HK-2 (cell line): ENCODE results near the gene CHMP4A.
"Not testable (repeated sequence)": the region's sequence is repeated elsewhere in the genome, so short reads cannot be mapped to it uniquely, and the experiment has no call there.

Experiments
- DNase-seq: peaks from one replicate; pipeline ENCODE4 v3.0.0-alpha.2; 2018; ENCODE audit not compliant: unreplicated experiment

Gene CHMP4A

GRCh38 chr14:24246765-24247212 lies 33.5 kb upstream of the CHMP4A start:
- no peak for DNase-seq

GRCh38 chr14:24245350-24245749 lies 32.1 kb upstream of the CHMP4A start:
- DNase-seq = not testable (repeated sequence)

GRCh38 chr14:24243336-24243836 lies 30.1 kb upstream of the CHMP4A start:
- peak; percentile 65 for DNase-seq

- DNase-seq = peak; percentile 91
Measured at GRCh38 chr14:24241829-24242443, 28.6 kb upstream of the CHMP4A start.

GRCh38 chr14:24240110-24240918 lies 27.0 kb upstream of the CHMP4A start:
- DNase-seq = no peak

- DNase-seq = no peak
Measured at GRCh38 chr14:24238527-24239037, 25.3 kb upstream of the CHMP4A start.

GRCh38 chr14:24238123-24238522 lies 24.8 kb upstream of the CHMP4A start:
- no peak for DNase-seq

- no peak for DNase-seq
Measured at GRCh38 chr14:24237463-24237955, 24.2 kb upstream of the CHMP4A start.

GRCh38 chr14:24236689-24237462 lies 23.6 kb upstream of the CHMP4A start:
- DNase-seq = no peak

- DNase-seq = no peak
Measured at GRCh38 chr14:24235804-24236688, 22.8 kb upstream of the CHMP4A start.

GRCh38 chr14:24234095-24235005 lies 21.1 kb upstream of the CHMP4A start:
- no peak for DNase-seq

- no peak for DNase-seq
Measured at GRCh38 chr14:24233538-24233866, 20.2 kb upstream of the CHMP4A start.

GRCh38 chr14:24232645-24233537 lies 19.6 kb upstream of the CHMP4A start, which contains the start of gene GMPR2:
GMPR2 (plus strand) TSS chr14:24232929; CDS start chr14:24233254, 325 bp downstream.
- DNase-seq = no peak

GRCh38 chr14:24232121-24232644 lies 18.9 kb upstream of the CHMP4A start, which contains the start of gene NEDD8:
NEDD8 (minus strand) TSS chr14:24232367; CDS start chr14:24232267, 100 bp downstream.
- DNase-seq = peak; percentile 88

- DNase-seq = no peak
Measured at GRCh38 chr14:24231263-24232120, 18.2 kb upstream of the CHMP4A start.

- DNase-seq = no peak
Measured at GRCh38 chr14:24228902-24229301, 15.6 kb upstream of the CHMP4A start.

- DNase-seq = no peak
Measured at GRCh38 chr14:24226473-24226872, 13.2 kb upstream of the CHMP4A start.
